Measurements from ENCODE around the gene EYA2.

EYA2 gene

GRCh38 chr20:47236639-47236900, 341.9 kb downstream of the EYA2 start:
- DNase-seq = no peak

GRCh38 chr20:47237715-47238114, 343.1 kb downstream of the EYA2 start:
- DNase-seq = no peak
